NCI-H2107 treated with DMSO at 0.1 percent for 48 hours (cell line): ENCODE measurements around the gene CLDN3.
"Not testable (repeated sequence)": the region's sequence is repeated elsewhere in the genome, so short reads cannot be mapped to it uniquely, and the experiment has no call there.

Source experiments
- DNase-seq: peaks from one replicate; lab custom pipeline; 2025; ENCODE audit not compliant: unreplicated experiment; lab: John Stamatoyannopoulos, UW

CLDN3 gene

GRCh38 chr7:73738220-73738611 lies 31.9 kb downstream of the CLDN3 start:
- DNase-seq: peak; percentile 25

- no peak for DNase-seq
These were observed 32.4 kb downstream of the CLDN3 start for GRCh38 chr7:73737491-73738219.

- no peak for DNase-seq
These were observed 33.2 kb downstream of the CLDN3 start for GRCh38 chr7:73736885-73737284.

GRCh38 chr7:73735528-73735905 lies 34.6 kb downstream of the CLDN3 start:
- no peak for DNase-seq

- peak; percentile 89 for DNase-seq
These were observed 35.2 kb downstream of the CLDN3 start for GRCh38 chr7:73734619-73735527.

GRCh38 chr7:73732397-73732796 lies 37.7 kb downstream of the CLDN3 start:
- no peak for DNase-seq

GRCh38 chr7:73730485-73730884 lies 39.6 kb downstream of the CLDN3 start:
- DNase-seq: no peak

GRCh38 chr7:73728551-73728950 lies 41.5 kb downstream of the CLDN3 start:
- DNase-seq: no peak

GRCh38 chr7:73727952-73728351 lies 42.1 kb downstream of the CLDN3 start:
- no peak for DNase-seq

- no peak for DNase-seq
These were observed 44.0 kb downstream of the CLDN3 start for GRCh38 chr7:73726083-73726466.

- DNase-seq: no peak
These were observed 46.3 kb downstream of the CLDN3 start for GRCh38 chr7:73723813-73724212.

- DNase-seq: no peak
These were observed 47.3 kb downstream of the CLDN3 start for GRCh38 chr7:73722785-73723184.

- not testable (repeated sequence) for DNase-seq
These were observed 47.9 kb downstream of the CLDN3 start for GRCh38 chr7:73722182-73722581.

- DNase-seq: no peak
These were observed 48.7 kb downstream of the CLDN3 start for GRCh38 chr7:73721377-73721817.

GRCh38 chr7:73720443-73720842 lies 49.6 kb downstream of the CLDN3 start:
- not testable (repeated sequence) for DNase-seq

- no peak for DNase-seq
These were observed 50.3 kb downstream of the CLDN3 start for GRCh38 chr7:73719806-73720169.
